Measurements from ENCODE around the gene CNNM1.

DNA sequence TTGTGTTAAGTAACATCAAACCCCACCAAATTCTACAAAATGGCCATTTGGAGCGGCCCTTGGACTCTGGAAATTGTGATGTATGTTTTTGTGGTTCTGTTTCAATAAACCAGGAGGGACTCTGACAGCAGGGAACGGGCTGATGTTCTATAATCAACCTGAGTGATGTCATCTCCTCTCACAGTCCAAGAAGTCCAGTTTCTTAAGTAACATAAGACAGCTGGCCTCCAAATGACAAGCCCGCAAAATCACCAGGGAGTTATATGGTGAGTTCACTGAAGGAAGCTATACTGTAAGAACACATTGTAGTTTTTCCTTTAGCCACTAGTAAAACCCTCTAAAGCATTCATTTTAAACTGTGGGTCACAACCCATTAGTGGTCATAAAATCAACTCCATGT lies 67.3 kb downstream of the CNNM1 start:
- TF ChIP-seq, protein P1, sequence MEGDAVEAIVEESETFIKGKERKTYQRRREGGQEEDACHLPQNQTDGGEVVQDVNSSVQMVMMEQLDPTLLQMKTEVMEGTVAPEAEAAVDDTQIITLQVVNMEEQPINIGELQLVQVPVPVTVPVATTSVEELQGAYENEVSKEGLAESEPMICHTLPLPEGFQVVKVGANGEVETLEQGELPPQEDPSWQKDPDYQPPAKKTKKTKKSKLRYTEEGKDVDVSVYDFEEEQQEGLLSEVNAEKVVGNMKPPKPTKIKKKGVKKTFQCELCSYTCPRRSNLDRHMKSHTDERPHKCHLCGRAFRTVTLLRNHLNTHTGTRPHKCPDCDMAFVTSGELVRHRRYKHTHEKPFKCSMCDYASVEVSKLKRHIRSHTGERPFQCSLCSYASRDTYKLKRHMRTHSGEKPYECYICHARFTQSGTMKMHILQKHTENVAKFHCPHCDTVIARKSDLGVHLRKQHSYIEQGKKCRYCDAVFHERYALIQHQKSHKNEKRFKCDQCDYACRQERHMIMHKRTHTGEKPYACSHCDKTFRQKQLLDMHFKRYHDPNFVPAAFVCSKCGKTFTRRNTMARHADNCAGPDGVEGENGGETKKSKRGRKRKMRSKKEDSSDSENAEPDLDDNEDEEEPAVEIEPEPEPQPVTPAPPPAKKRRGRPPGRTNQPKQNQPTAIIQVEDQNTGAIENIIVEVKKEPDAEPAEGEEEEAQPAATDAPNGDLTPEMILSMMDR (IDR thresholded peaks at IDR 0.05) = no peak
- no peak for TF ChIP-seq EZH2 (IDR thresholded peaks at IDR 0.05)

All from neural progenitor cell (in vitro differentiated cells).